C1 segment of cervical spinal cord (tissue), 14 donors: ENCODE results near the gene FGB.
A peak's percentile ranks its signal among the peaks of the same experiment; 100 is the strongest.

Experiments used
- DNase-seq, 14 donors: peaks; one replicate each; lab custom pipeline; 2025; lab: John Stamatoyannopoulos, UW

FGB gene

GRCh38 chr4:154562697-154563254, at the start of gene FGB:
Gene FGB, plus strand, starts transcription at chr4:154563011. Its CDS starts 8 bp downstream, at chr4:154563019.
- DNase-seq, result no peak

- DNase-seq, result no peak
These were observed 46.3 kb upstream of the FGB start for GRCh38 chr4:154516318-154517029.

- DNase-seq, result no peak
These were observed 45.2 kb upstream of the FGB start for GRCh38 chr4:154517591-154517990.

- DNase-seq, result no peak
These were observed 43.6 kb upstream of the FGB start for GRCh38 chr4:154519214-154519613.

GRCh38 chr4:154521607-154522006, 41.2 kb upstream of the FGB start:
- no peak for DNase-seq

GRCh38 chr4:154526151-154526550, 36.7 kb upstream of the FGB start:
- no peak for DNase-seq

- DNase-seq, result no peak
These were observed 35.5 kb upstream of the FGB start for GRCh38 chr4:154527308-154527707.

GRCh38 chr4:154528869-154529268, 33.9 kb upstream of the FGB start:
- no peak for DNase-seq

- DNase-seq, result no peak
These were observed 32.9 kb upstream of the FGB start for GRCh38 chr4:154529728-154530519.

- no peak for DNase-seq
These were observed 28.5 kb upstream of the FGB start for GRCh38 chr4:154534296-154534695.

- DNase-seq, result no peak
These were observed 20.4 kb upstream of the FGB start for GRCh38 chr4:154542271-154542879.

- no peak for DNase-seq
These were observed 17.1 kb upstream of the FGB start for GRCh38 chr4:154545689-154546088.

- DNase-seq, result peak; percentile 43 to 96 (median 92)
These were observed 12.7 kb upstream of the FGB start, which contains the start of gene PLRG1 for GRCh38 chr4:154549894-154550790. Gene PLRG1, minus strand, starts transcription at chr4:154550400. Its CDS starts 92 bp downstream, at chr4:154550308.

- peak in 11 of 14 donors; percentile 2 to 56 (median 37) for DNase-seq
These were observed 10.7 kb upstream of the FGB start for GRCh38 chr4:154551872-154552686.

- DNase-seq, result no peak
These were observed 3.7 kb upstream of the FGB start for GRCh38 chr4:154559141-154559493.

GRCh38 chr4:154559494-154560418, 3.1 kb upstream of the FGB start:
- peak in 3 of 14 donors; percentile 1 to 13 (median 8) for DNase-seq

GRCh38 chr4:154560419-154560801, 2.4 kb upstream of the FGB start:
- DNase-seq, result no peak

- no peak for DNase-seq
These were observed 2.0 kb upstream of the FGB start for GRCh38 chr4:154560824-154561231.

- DNase-seq, result no peak
These were observed 1.5 kb downstream of the FGB start for GRCh38 chr4:154564311-154564710.
